NCI-H1048 (cell line): ENCODE measurements around the gene RAP1GDS1.
"Not testable (repeated sequence)": the region's sequence is repeated elsewhere in the genome, so short reads cannot be mapped to it uniquely, and the experiment has no call there.

Experiments
- DNase-seq: peaks from one replicate; lab custom pipeline; 2025; lab: John Stamatoyannopoulos, UW

The RAP1GDS1 gene

GRCh38 chr4:98444371-98444770, 183.2 kb downstream of the RAP1GDS1 start:
- DNase-seq = no peak

- DNase-seq = no peak
Measured at GRCh38 chr4:98446499-98447375, 185.6 kb downstream of the RAP1GDS1 start.

- no peak for DNase-seq
Measured at GRCh38 chr4:98447648-98448047, 186.5 kb downstream of the RAP1GDS1 start.

GRCh38 chr4:98448908-98449307, 187.7 kb downstream of the RAP1GDS1 start:
- no peak for DNase-seq

GRCh38 chr4:98452091-98452490, 190.9 kb downstream of the RAP1GDS1 start:
- DNase-seq = no peak

- DNase-seq = not testable (repeated sequence)
Measured at GRCh38 chr4:98457422-98457821, 196.2 kb downstream of the RAP1GDS1 start.

GRCh38 chr4:98461121-98461865, 200.1 kb downstream of the RAP1GDS1 start:
- DNase-seq = not testable (repeated sequence)

- no peak for DNase-seq
Measured at GRCh38 chr4:98462487-98462886, 201.3 kb downstream of the RAP1GDS1 start.

- no peak for DNase-seq
Measured at GRCh38 chr4:98466868-98467599, 205.8 kb downstream of the RAP1GDS1 start.

- DNase-seq = peak; percentile 57
Measured at GRCh38 chr4:98467627-98468072, 206.5 kb downstream of the RAP1GDS1 start.

- no peak for DNase-seq
Measured at GRCh38 chr4:98468709-98469108, 207.5 kb downstream of the RAP1GDS1 start.

- no peak for DNase-seq
Measured at GRCh38 chr4:98469771-98470170, 208.6 kb downstream of the RAP1GDS1 start.

- no peak for DNase-seq
Measured at GRCh38 chr4:98470366-98470765, 209.2 kb downstream of the RAP1GDS1 start.

GRCh38 chr4:98470831-98471230, 209.6 kb downstream of the RAP1GDS1 start:
- DNase-seq = no peak

GRCh38 chr4:98473046-98473445, 211.9 kb downstream of the RAP1GDS1 start:
- DNase-seq = no peak

GRCh38 chr4:98474408-98474844, 213.2 kb downstream of the RAP1GDS1 start:
- no peak for DNase-seq

GRCh38 chr4:98476891-98477290, 215.7 kb downstream of the RAP1GDS1 start:
- no peak for DNase-seq

- not testable (repeated sequence) for DNase-seq
Measured at GRCh38 chr4:98479590-98479989, 218.4 kb downstream of the RAP1GDS1 start.

GRCh38 chr4:98480535-98480934, 219.4 kb downstream of the RAP1GDS1 start:
- no peak for DNase-seq

- DNase-seq = no peak
Measured at GRCh38 chr4:98481167-98481566, 220.0 kb downstream of the RAP1GDS1 start.

GRCh38 chr4:98482503-98482846, 221.3 kb downstream of the RAP1GDS1 start:
- no peak for DNase-seq
